K562 (cell line): Measurements from ENCODE around the gene SPATC1L. TPM values are rescaled to one million over a fixed set of nuclear protein-coding genes. Genes with fewer than 3 reads are reported as not detected.

Source experiments
- ARID2 ChIP-seq: fragments of 450-650 bp; IDR thresholded peaks from 2 replicates; pipeline ENCODE4 v1.6.1; 2017; ENCODE audit warnings: antibody characterized with exemption, mild to moderate bottlenecking
- CBX2 ChIP-seq: fragments of 200-600 bp; sonication (generic); IDR thresholded peaks from one replicate; pipeline ENCODE4 v1.6.1; 2012; ENCODE audit warnings: mild to moderate bottlenecking, low read length, inconsistent platforms; ENCODE audit not compliant: insufficient read depth, poor library complexity, severe bottlenecking
- CSDE1 ChIP-seq, 2 experiments: fragments of 450-650 bp; IDR thresholded peaks; 2 replicates each; pipeline ENCODE4 v1.6.1; 2016; ENCODE audit warnings: mild to moderate bottlenecking in 1 of 2
- DDX20 ChIP-seq: fragments of 450-650 bp; IDR thresholded peaks from 2 replicates; pipeline ENCODE4 v1.6.1; 2016; ENCODE audit warnings: missing genetic modification characterization, low read depth, mild to moderate bottlenecking, missing compliant biosample characterization, moderate library complexity
- JUND ChIP-seq, 2 experiments: IDR thresholded peaks; 2 replicates in 1 of 2; 3 replicates in 1 of 2; pipeline ENCODE4 v1.6.1; 2011; ENCODE audit warnings: borderline replicate concordance in 2 of 2, low read depth in 2 of 2, low read length in 2 of 2, improper control_type of control experiment in 1 of 2, missing biosample characterization in 1 of 2, missing genetic modification characterization in 1 of 2, missing genetic modification reagents in 1 of 2
- MYC ChIP-seq, 2 experiments: fragments of 250-450 bp in 1 of 2; sonication (Bioruptor Pico) in 1 of 2; IDR thresholded peaks; 2 replicates each; pipeline versions ENCODE4 v1.5.1 to v1.6.1; 2012 to 2021; ENCODE audit warnings: low read depth in 2 of 2, borderline replicate concordance in 1 of 2, improper control_type of control experiment in 1 of 2, low read length in 1 of 2, mild to moderate bottlenecking in 1 of 2, moderate library complexity in 1 of 2
- NCOA2 ChIP-seq, 2 experiments: fragments of 450-650 bp; IDR thresholded peaks; 2 replicates each; pipeline ENCODE4 v1.6.1; 2018; ENCODE audit warnings: mild to moderate bottlenecking in 2 of 2, moderate library complexity in 1 of 2; ENCODE audit not compliant: partially characterized antibody in 2 of 2
- POLR2AphosphoS2 ChIP-seq: IDR thresholded peaks from 2 replicates; pipeline ENCODE4 v1.6.1; 2012; ENCODE audit warnings: low read length, improper control_type of control experiment
- PURB ChIP-seq: sonication (generic); formaldehyde crosslinking; IDR thresholded peaks from 2 replicates; pipeline ENCODE4 v1.9.0; 2021; ENCODE audit warnings: low read depth, mild to moderate bottlenecking, missing genetic modification reagents
- RFX1 ChIP-seq: fragments of 450-650 bp; IDR thresholded peaks from 2 replicates; pipeline ENCODE4 v1.6.1; 2016; ENCODE audit warnings: mild to moderate bottlenecking, moderate library complexity
- SETDB1 ChIP-seq: IDR thresholded peaks from one replicate; pipeline ENCODE4 v1.6.1; 2012; ENCODE audit warnings: low read length, control low read depth, inconsistent platforms
- SMAD4 ChIP-seq: fragments of 250-450 bp; sonication (Bioruptor Pico); conservative IDR thresholded peaks from 2 replicates; pipeline ENCODE4 v1.8.0; 2021; ENCODE audit warnings: inconsistent platforms, mild to moderate bottlenecking, moderate library complexity
- SMC3 ChIP-seq: conservative IDR thresholded peaks from 2 replicates; pipeline ENCODE4 v1.6.1; 2011; ENCODE audit warnings: low read depth, low read length, improper control_type of control experiment; ENCODE audit not compliant: insufficient read depth
- TBP ChIP-seq: optimal IDR thresholded peaks from 2 replicates; pipeline ENCODE3; 2011; ENCODE audit warnings: low read depth, low read length, improper control_type of control experiment
- ZKSCAN3 ChIP-seq: fragments of 250-450 bp; sonication (Bioruptor Pico); IDR thresholded peaks from 2 replicates; pipeline ENCODE4 v1.4.0; 2020
- ZNF143 ChIP-seq: sonication (generic); formaldehyde crosslinking; IDR thresholded peaks from 2 replicates; pipeline ENCODE4 v1.9.0; 2022; ENCODE audit warnings: mild to moderate bottlenecking, missing genetic modification reagents
- polyA plus RNA-seq, 8 experiments: library from polyadenylated mRNA; depleted of rRNA in 4 of 8; stranded (reverse) in 5 of 8; unstranded in 3 of 8; fragments of >200 nt; fragmentation: Nextera tagmentation in 2 of 8; fragmentation: Illumina TruSeq in 1 of 8; extraction: Ambion mirVana in 2 of 8; extraction: Trizol in 1 of 8; gene quantifications; 2 replicates each; pipeline versions ENCODE4 v1.2.1 to v1.2.3, GENCODE V29; 2011 to 2014; ENCODE audit warnings: inconsistent platforms in 1 of 8, missing spikeins in 1 of 8
- total RNA-seq, 7 experiments: library from RNA; depleted of rRNA in 6 of 7; stranded (reverse); fragments of >200 nt in 6 of 7; fragmentation: Illumina TruSeq in 2 of 7; extraction: Trizol in 2 of 7; gene quantifications; 2 replicates each; pipeline versions ENCODE4 v1.2.1 to v1.2.3, GENCODE V29; 2011 to 2021; ENCODE audit warnings: low replicate concordance in 1 of 7
- TF ChIP-seq, protein P1 (sequence below): fragments of 250-450 bp; sonication (Bioruptor Pico); IDR thresholded peaks from 2 replicates; pipeline ENCODE4 v1.4.0; 2020; ENCODE audit warnings: borderline replicate concordance
- TF ChIP-seq, protein P2 (sequence below), 2 experiments: fragments of 450-650 bp in 1 of 2; IDR thresholded peaks; 2 replicates each; pipeline ENCODE4 v1.6.1; 2011 to 2017; ENCODE audit warnings: low read depth in 2 of 2, antibody characterized with exemption in 1 of 2, borderline replicate concordance in 1 of 2, low read length in 1 of 2, mild to moderate bottlenecking in 1 of 2, mixed read lengths in 1 of 2; ENCODE audit not compliant: control insufficient read depth in 1 of 2
- TF ChIP-seq, protein P3 (sequence below), 2 experiments: fragments of 450-650 bp in 1 of 2; sonication (generic) in 1 of 2; formaldehyde crosslinking; conservative IDR thresholded peaks; 2 replicates each; pipeline versions ENCODE4 v1.4.0 to v1.8.1; 2020 to 2022; ENCODE audit warnings: mild to moderate bottlenecking in 1 of 2, missing genetic modification reagents in 1 of 2
- TF ChIP-seq, protein P4 (sequence below): fragments of 250-450 bp; sonication (Bioruptor Pico); IDR thresholded peaks from 2 replicates; pipeline ENCODE4 v1.5.0; 2021

The SPATC1L gene
- total and polyA plus RNA-seq, 9 of the 15 experiments (the other 6 are each of a cell fraction or from before 2014, with no cell fraction given) = 0.14 to 121 (median 34.0) TPM; not detected in 1

DNA sequence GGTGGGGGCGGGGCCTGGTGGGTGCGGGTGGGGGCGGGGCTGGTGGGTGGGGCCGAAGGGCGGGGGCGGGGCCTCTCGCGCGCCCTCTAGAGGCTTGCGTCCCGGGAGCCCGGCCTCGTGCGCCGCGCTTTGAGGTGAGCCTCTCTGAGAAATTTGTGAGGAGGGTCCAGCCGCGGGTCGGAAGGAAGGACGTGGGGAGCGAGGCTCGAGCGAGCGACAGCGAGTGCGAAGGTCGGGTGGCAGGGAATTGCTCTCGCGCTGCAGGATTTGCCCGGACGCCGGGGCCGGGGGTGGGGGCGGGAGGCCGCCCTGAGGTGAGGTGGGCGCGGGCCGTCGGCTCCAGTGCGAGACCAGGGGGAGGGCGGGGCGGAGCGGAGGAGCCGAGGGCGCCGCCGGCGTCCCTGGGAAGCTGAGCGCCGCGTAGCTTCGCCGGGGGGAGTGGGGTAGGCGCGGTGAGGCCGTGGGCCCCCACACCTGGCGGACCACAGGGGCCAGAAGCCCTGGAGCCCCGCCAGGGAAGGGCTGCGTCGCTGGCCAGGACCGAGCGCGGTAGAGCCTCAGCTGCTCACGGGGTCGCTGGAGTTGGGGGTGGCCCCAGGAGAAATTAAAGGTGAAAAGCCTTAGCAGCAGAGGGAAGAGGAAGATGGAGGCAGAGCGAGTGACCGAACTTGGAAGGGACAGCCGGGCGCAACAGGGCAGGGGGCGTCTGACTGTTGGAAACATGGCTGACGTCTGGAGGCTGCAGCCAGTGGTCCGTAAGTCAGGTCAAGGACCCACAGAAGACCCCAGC is 45.1 kb upstream of the SPATC1L start (continued):
- TF ChIP-seq TBP (peak; percentile 46), CSDE1 (IDR thresholded peaks at IDR 0.05) (no peak), JUND (IDR thresholded peaks at IDR 0.05; ENCODE audit: borderline replicate concordance, low read depth, low read length) (no peak), JUND (tag; IDR thresholded peaks at IDR 0.05; ENCODE audit: borderline replicate concordance, low read depth, low read length) (no peak), SMC3 (no peak), ZNF143 (CRISPR knock-in tag) (no peak), MYC (IDR thresholded peaks at IDR 0.05; ENCODE audit: low read depth, low read length) (peak; percentile 97), MYC (CRISPR knock-in tag; IDR thresholded peaks at IDR 0.05; ENCODE audit: borderline replicate concordance, low read depth) (peak; percentile 38; the same call in 1 of the 2 replicates), ZKSCAN3 (CRISPR knock-in tag) (no peak), CBX2 (no peak), DDX20 (tag) (no peak), SMAD4 (CRISPR knock-in tag) (no peak), RFX1 (no peak), POLR2AphosphoS2 (no peak), NCOA2 (IDR thresholded peaks at IDR 0.05; ENCODE audit: partially characterized antibody in 2 of 2) (no peak), PURB (CRISPR knock-in tag) (no peak), ARID2 (no peak), SETDB1 (no peak)
- TF ChIP-seq, protein P1, sequence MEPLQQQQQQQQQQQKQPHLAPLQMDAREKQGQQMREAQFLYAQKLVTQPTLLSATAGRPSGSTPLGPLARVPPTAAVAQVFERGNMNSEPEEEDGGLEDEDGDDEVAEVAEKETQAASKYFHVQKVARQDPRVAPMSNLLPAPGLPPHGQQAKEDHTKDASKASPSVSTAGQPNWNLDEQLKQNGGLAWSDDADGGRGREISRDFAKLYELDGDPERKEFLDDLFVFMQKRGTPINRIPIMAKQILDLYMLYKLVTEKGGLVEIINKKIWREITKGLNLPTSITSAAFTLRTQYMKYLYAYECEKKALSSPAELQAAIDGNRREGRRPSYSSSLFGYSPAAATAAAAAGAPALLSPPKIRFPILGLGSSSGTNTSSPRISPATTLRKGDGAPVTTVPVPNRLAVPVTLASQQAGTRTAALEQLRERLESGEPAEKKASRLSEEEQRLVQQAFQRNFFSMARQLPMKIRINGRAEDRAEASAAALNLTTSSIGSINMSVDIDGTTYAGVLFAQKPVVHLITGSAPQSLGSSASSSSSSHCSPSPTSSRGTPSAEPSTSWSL (CRISPR knock-in tag) = no peak
- TF ChIP-seq, protein P2, sequence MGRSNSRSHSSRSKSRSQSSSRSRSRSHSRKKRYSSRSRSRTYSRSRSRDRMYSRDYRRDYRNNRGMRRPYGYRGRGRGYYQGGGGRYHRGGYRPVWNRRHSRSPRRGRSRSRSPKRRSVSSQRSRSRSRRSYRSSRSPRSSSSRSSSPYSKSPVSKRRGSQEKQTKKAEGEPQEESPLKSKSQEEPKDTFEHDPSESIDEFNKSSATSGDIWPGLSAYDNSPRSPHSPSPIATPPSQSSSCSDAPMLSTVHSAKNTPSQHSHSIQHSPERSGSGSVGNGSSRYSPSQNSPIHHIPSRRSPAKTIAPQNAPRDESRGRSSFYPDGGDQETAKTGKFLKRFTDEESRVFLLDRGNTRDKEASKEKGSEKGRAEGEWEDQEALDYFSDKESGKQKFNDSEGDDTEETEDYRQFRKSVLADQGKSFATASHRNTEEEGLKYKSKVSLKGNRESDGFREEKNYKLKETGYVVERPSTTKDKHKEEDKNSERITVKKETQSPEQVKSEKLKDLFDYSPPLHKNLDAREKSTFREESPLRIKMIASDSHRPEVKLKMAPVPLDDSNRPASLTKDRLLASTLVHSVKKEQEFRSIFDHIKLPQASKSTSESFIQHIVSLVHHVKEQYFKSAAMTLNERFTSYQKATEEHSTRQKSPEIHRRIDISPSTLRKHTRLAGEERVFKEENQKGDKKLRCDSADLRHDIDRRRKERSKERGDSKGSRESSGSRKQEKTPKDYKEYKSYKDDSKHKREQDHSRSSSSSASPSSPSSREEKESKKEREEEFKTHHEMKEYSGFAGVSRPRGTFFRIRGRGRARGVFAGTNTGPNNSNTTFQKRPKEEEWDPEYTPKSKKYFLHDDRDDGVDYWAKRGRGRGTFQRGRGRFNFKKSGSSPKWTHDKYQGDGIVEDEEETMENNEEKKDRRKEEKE (IDR thresholded peaks at IDR 0.05; ENCODE audit: borderline replicate concordance in 1 of 2, control insufficient read depth in 1 of 2, low read depth in 2 of 2, low read length in 1 of 2) = no peak
- TF ChIP-seq, protein P3, sequence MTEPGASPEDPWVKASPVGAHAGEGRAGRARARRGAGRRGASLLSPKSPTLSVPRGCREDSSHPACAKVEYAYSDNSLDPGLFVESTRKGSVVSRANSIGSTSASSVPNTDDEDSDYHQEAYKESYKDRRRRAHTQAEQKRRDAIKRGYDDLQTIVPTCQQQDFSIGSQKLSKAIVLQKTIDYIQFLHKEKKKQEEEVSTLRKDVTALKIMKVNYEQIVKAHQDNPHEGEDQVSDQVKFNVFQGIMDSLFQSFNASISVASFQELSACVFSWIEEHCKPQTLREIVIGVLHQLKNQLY (CRISPR knock-in tag; conservative IDR thresholded peaks at IDR 0.05) = no peak; a peak in 1 of 4 replicates
- TF ChIP-seq, protein P4, sequence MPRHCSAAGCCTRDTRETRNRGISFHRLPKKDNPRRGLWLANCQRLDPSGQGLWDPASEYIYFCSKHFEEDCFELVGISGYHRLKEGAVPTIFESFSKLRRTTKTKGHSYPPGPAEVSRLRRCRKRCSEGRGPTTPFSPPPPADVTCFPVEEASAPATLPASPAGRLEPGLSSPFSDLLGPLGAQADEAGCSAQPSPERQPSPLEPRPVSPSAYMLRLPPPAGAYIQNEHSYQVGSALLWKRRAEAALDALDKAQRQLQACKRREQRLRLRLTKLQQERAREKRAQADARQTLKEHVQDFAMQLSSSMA (CRISPR knock-in tag) = no peak
